KG1 (cell line): ENCODE data around the gene GEMIN7.

Experiments used
- DNase-seq: peaks from one replicate; lab custom pipeline; 2025; lab: John Stamatoyannopoulos, UW

The GEMIN7 gene

DNA sequence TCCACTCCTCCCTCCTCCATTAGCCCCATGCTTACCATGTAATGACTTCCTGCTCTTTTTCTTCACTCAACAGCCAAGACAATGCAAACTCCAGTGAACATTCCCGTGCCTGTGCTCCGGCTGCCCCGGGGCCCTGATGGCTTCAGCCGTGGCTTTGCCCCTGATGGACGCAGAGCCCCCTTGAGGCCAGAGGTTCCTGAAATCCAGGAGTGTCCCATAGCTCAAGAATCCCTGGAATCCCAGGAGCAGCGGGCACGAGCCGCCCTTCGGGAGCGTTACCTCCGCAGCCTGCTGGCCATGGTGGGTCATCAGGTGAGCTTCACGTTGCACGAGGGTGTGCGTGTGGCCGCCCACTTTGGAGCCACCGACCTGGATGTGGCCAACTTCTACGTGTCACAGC is 11.0 kb downstream of the GEMIN7 start:
- no peak for DNase-seq

DNA sequence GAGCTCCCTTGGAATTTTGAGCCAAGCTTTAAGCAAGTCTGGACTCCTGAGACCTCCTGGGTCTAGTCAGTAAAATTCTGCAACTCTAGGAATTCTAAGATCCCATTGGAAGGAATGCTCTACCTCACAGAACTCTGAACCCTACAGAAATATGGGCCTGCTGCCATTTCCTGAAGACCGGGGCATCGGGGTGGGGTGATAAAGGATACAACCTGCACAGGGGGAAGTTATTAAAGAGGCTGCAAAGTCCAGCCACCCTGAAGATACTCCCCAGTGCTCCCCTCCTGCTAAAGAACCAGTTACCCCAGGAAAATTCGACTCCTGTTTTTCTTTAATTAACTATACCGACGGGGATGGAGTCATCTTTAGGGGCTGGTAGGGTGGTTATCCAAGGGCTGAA is 11.5 kb downstream of the GEMIN7 start:
- no peak for DNase-seq

DNA sequence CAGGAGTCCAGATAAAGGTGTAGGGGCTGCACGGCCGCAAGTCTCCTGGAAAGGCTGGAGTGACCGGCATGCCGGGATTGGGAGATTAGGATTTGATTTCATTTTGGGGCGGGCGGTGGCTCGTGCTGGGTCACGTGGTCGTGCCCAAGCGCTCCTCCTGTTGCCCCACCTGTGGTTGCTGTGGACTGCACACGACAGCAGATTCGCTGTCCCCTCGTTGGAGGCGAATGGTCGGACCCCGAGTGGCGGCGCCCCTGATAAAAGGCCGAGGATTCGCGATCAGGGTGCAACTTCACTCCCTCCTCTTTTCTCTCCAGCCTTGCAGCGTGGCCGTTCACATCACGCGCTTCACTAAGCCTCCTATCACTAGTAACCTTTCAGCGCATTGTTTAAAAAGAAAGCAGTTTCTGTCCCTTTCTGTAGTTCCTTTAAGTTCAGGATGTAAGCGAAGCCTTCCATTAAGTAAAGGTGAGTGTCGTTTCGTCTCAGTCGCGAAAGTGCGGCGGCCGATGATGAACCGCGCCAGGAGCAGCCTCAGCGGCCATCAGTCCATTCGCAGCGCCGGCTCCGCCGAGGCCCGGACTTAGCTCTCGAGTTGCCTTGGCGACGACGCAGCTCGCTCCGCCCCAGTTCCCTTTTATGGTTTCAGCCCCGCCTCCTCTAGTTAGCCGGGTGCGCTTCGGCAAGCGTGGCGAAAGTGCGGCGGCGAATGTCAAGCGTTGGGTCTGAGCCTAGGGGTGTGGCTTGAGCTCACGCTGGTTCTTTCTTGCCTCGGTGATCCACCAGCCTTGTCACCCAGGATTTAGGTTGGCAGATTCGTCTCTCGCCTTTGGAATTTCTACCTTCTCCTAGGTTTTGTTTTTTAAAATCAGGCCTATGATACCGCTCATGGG is 12.2 kb downstream of the GEMIN7 start:
- no peak for DNase-seq

DNA sequence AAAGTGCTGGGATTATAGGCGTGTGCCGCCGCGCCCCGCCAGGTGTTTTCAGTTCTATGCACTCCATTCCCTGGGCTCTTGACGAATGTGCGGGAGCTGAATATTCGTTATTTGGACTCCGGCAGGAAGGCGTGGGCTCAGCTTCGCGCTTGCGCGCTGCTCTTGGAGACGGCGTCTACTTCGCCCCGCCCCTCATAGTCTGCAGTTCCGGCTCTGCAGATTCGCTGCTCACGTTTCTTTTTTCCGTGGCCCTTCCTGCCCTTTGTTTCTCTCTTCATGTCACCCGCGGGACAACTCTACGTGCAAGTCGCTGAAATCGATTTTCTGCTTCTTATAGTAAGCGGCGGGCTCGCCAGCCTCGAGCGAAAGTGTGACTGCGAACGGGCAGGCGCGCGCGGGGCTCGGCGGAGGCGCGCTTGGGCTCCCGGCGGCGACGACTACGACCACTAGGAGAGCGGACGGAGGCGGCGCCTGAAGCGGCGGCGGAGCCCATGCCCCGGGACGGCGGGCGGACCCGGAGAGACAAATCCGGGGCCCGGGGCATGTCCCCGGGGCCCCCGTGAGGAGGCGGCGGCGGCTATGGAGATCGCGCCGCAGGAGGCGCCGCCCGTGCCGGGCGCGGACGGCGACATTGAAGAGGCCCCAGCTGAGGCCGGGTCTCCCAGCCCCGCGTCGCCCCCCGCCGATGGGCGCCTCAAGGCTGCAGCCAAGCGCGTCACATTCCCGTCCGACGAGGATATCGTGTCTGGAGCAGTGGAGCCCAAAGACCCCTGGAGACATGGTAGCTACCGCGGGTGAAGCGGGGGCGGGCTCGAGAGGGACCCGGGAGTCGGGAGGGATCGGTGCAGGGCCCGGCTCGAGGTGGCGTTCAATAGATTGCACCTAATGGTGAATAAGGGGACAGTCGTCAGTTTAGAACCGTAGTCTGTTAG is 14.0 kb downstream of the GEMIN7 start, which contains the start of gene PPP1R37:
Gene PPP1R37, plus strand, starts transcription at position 433 of the 932 bp plus-strand sequence. Its CDS starts 147 bp downstream, at position 580.
- peak; percentile 88 for DNase-seq

DNA sequence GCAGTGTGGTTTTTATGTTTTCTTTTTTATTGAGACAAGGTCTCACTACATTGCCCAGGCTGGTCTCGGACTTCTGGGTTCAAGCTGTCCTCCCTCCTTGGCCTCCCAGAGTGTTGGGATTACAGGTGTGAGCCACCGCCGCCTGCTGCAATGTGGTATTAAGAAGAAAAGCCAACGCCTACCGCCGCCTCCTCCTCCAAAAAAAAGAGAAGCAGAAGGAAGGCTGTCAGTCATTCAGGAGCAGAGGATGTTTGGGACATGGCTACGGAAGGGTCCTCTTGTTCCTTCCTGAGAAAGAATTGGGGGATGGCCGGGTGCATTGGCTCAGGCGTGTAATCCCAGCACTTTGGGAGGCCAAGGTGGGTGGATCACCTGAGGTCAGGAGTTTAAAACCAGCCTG is 15.1 kb downstream of the GEMIN7 start:
- DNase-seq, result no peak

DNA sequence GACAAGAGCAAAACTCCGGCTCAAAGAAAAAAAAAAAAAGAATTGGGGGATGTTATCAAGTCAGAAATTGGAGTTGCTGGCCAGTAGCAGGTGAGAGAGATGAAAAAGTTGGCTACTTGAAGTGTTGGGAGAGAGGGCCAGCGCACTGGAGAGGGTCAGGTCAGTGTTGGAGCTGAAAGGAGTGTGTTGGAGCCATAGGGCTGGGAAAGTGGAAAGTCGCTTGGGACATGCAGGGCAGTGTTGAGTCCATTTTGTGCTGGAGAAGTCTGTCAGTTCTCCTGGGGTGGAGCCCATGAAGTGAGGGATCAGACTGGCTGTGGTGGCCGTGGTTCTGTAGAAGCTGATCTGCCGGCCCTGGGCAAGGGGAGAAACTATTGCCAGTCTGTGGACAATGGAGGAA is 15.6 kb downstream of the GEMIN7 start:
- no peak for DNase-seq

DNA sequence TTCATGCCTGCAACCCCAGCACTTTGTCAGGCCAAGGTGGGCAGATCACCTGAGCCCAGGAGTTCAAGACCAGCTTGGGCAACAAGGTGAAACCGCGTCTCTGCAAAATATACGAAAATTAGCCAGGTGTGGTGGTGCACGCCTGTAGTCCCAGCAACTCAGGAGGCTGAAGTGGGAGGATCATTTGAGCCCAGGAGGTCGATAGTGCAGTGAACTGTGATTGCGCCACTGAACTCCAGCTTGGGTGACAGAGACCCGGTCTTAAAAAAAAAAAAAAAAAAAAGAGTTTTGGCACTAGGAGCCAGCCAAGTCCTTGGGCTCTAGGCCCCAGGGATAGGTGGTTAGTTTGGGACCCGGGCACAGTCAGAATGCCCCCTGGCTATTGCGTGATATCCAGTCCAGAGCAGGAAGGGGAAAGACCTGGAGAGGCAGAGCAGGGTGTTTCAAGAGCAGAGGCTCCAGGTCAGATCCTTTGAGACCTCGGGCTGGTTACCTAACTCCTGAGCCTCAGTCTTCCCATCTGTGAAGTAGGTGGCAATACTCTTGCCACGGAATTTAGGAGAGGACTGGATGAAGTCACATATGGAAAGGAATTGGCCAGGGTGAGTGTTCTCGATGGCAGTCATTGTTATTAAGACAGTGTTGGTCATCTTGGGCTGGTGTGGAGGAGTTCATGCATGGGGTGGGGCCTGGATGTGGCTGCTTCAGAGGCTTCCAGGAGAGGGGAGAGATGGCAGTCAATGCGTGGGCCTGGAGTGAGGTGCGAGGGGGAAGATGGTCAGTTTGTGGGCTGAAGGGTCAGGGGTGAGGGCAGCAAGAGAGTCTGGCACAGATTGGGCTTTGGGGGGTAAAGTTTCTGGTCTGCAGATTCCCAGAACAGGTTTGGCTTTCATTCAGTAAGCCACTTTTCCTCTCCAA is 16.7 kb downstream of the GEMIN7 start:
- no peak for DNase-seq

DNA sequence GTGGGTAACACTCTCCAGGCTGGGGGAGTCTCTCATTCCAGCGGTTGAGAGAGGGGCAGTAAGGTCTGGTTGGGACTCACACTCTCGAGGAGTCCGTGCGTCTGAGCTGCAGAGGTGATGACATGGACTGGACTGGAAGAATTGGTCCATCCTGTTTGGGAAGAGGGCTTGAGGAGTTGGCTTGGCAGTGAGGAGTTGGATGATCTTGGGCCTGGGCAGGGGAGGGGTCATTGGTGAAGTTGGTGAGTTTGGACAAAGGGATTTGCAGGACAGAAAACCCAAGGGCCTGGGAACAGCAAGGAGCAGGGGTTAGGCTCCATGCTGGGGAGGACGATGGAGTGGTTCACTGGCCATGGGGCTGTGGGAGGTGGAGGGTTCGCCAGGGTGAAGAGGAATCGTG is 17.6 kb downstream of the GEMIN7 start:
- no peak for DNase-seq

DNA sequence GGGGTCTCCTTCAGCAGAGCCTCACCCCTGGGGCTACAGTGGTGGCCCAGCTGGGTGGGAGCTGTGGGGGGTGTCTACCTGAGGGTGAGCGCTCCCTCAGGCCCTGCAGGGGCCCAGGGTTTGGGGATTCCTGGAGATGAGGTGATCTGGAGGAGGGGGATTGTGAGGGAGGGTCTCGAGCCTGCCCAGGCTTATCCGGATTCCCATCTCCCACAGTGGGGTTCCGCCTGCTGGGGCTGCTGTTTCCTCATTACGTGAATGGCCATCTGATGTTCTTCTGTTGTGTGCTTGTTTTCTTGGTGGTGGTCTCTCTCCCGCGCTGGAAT is 18.4 kb downstream of the GEMIN7 start:
- no peak for DNase-seq

DNA sequence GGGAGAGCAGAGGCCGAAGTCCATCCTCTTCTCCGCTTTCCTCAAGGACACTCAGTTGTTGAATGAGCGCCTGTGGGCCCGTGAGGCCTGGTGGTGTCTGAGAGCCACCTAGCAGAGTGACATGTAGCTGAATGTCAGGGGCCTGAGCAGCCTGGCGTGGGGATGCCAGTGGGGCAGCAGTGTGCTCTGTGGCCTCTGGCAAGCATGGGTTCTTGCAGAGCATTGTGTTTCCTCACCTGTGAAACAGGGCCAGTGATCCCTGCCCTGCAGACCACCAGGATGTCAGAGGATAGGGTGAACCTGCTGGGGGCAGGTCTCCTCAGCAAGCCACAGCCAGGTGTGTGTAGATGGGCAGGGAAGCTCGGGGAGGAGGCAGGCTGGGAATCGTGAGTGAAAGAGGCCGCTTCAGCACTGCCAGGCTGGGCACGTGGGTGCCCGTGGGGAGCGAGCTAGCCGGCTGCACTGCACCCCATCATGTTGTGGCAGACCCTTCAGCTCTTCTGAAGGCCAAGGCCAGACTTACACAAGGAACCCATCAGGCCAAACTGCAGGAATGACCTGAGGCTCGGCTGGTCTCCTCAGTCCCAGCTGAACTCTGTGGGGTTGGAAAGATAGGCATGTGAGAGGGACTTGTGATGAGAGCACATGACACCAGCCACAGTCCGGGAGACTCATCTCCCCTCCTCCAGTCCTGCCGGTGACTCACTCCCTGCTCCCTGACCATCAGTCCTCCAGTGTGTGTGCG is 18.9 kb downstream of the GEMIN7 start:
- DNase-seq, result no peak

DNA sequence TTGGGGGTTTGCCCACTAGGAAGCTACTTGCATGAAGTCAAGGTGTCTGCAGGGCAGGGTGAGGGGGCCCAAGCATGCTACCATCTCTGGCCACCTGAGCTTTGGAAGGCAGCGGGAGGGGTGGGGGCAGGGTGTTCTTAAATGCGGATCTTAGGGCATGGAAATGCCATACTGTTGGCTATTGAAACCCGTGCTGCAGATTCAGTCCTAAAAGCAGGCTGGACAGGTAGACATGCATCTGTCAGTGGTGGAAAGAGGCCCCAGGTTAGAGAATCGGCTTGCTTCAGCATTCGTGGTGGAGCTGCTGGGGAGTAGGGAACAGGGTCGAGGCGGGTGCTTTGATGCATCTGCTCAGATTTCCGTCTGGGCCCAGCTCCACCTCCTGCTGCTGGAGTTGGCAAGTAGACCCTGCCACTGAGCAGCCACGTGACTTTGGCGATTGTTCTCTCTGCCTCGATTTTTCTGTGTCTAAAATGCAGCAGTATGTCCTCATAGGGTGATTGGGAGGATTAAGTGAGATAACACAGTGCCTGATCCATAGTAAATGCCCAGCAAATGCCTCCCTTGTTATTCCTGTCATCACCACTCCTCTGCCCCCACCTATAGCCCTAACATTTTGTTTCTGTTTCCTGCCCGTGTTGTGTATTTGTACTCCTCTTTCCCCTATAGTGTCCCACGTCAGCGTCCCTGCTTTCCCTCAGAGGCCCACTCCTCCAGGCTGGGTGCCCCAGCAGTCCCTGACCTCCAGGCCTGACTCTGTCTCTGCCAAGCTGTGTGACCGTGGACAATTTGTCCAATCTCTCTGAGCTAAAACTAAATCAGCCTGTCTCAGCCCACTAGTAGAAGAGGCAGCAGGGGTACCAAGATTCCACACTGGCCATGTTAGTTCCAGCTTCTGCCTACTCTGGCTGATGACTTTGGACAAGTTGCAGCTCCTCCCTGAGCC is 19.7 kb downstream of the GEMIN7 start:
- no peak for DNase-seq

DNA sequence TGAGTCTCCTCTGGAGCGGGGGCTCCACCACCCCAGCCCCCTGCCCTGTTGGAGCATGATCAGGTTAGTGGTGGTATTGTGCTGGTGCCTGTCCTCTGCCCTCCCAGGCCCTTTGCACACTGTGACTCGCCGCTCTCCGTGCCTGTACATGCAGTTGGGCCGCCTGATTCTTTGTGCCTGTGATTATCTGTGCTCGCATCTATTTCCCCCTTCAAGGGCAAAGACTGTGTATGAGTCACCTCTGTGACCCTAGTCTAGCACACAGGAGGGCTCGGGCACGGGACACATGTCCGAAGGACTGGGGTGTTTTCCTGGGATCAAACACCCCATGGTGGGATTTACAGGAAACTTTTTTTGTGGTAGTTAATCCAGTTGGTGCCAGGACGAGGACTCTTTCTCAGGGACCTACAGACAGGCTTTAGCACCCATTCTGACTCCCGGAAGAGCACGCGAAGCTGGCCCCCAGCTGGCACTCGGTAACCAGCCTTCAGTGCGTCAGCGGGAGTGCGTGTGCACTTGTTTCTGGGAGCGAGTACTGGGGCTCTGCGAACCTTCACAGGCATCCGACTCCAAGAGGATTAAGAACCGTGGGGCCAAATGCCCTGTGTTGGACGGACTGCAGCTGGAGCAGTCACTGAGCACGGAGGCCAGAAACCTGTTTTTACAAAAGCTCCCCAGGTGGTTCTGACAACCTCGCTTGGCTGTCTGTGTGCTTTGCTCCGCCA is 20.6 kb downstream of the GEMIN7 start:
- no peak for DNase-seq

DNA sequence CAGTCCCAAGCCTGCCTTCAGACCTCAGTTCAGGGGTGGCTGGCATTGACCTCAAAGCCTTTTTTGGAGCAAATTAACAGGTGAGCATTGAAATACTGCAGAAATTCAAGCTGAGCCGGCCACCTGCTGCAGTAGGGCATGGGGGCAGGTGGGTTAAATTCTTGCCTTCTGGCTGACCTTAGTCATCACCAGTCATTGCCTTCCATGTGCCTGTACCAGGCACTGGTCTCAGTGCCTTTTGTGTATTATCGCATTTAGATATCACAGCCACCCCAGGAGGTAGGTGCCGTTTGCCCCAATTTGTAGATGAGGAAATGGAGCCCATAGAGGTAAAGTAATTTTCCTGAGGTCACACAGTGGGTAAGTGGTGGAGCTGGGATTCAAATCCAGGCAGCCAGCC is 21.1 kb downstream of the GEMIN7 start:
- no peak for DNase-seq

DNA sequence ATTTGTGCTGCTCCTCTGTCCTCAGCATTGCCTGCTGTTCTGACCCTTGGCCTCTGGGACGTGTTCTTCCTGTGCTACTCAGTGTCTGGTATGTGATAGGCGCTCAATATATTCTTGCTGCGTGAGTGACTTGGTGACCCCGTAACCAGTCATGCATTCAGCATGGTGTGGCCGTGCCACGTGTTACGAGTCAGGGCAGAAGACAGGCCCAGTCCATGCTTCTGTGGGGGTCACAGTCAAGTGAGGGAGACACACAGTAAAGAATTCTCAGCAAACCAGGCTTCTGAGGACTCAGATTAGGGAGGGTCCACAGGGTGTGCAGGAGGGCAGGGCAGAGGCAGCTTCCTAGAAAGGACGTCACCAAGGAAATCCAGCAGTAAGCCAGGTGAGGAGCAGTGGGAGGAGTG is 21.8 kb downstream of the GEMIN7 start:
- no peak for DNase-seq

DNA sequence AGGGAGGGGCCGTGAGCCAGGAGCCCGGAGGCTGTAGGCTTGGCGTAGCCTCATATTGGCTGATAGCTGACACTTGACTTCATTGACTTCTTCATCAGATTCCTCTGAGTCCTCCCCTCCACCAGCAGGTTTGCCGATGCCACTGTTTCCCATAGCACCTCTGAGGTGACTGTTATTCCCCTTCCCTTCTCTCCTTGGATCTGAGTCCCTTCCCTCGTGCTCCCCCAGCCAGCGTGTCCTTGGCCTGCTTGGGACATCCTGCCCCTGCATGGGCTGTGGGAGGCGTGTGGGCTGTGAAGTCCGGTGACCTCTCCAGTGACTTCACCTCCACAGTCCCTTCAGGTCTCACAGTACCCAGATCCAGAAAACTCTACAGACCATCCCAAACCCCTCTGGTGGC is 22.7 kb downstream of the GEMIN7 start:
- no peak for DNase-seq

DNA sequence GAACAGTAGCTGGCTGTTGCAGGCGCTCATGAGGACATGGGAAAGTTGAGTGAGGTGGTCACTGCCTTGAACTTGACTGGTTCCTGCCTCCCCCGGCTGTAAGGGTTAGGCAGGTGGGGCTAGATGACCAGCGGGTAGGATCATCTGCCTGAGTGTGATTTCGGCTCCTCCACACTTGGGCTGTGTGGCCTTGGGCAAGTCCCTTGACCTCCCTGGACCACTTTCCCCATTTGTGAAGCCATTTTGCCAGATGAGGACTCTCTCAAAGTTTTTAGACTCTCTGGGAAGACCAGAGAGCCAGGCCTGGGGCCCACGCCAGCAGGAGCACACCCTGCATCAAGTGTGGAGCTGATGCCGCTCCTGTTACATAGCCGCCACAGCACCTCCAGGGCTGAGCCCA is 23.4 kb downstream of the GEMIN7 start:
- DNase-seq, result no peak

DNA sequence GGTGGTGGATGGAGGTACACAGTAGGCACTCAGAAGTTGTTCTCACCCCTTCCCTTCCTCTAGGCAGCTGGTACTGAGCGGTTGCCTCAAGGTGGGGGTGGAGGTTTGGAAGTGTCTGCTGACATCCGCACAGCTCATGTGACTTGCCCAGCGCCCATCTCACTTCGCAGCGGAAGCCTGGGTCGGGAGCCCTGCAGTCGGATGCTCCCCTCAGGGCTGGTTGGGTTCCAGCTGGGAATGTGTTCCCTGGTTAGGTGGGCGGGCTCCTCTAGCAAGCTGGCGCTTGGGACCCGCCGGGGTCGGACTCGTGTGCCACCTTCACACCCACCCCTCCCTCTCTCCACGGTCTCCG is 24.1 kb downstream of the GEMIN7 start:
- no peak for DNase-seq

DNA sequence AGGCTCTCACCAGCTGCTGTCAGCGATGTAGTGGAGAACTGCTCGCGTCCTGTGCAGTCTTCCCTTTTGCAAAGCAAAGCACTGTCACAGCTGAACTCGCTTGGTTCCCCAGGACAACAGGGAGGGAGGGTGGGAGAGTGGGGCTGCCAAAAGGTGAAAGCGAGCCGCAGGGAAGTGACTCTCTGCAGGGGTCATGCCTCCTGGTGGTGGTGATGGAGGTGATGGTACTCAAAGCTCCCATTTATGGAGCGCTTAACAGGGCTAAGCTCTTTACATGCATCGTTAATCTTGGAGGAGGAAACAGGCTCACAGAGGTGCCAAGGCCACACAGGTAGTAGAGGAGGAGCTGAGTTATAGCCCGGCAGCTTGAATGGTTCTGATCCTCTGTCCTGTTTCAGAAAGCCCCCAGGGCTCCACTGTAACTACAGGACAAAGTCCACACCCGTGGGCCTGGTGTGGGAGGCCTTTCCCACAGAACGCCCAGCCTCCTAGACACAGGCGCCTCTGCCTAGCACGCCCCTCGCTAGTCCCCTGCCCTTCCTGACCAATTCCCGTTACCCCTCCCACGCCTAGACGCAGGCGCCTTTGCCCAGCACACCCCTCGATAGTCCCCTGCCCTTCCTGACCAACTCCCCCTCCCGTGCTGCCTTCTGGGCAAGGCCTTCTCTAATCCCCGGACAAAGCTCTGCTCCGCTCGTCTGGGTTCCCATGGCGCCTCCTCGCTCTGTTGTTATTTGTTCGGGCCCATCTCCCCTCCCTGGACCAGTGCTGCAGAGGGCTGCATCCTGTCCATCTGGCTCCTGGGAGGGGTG is 24.7 kb downstream of the GEMIN7 start:
- DNase-seq, result no peak
